ENCODE results near the gene LRMDA. TPM values are rescaled to one million over a fixed set of nuclear protein-coding genes. Genes with fewer than 3 reads are reported as not detected.

Gene LRMDA
- total RNA-seq, 3 donors from 2014 or later (not counting 1 experiment from before 2014, with no cell fraction given) = 1.4 to 2.4 (median 2.1) TPM

DNA sequence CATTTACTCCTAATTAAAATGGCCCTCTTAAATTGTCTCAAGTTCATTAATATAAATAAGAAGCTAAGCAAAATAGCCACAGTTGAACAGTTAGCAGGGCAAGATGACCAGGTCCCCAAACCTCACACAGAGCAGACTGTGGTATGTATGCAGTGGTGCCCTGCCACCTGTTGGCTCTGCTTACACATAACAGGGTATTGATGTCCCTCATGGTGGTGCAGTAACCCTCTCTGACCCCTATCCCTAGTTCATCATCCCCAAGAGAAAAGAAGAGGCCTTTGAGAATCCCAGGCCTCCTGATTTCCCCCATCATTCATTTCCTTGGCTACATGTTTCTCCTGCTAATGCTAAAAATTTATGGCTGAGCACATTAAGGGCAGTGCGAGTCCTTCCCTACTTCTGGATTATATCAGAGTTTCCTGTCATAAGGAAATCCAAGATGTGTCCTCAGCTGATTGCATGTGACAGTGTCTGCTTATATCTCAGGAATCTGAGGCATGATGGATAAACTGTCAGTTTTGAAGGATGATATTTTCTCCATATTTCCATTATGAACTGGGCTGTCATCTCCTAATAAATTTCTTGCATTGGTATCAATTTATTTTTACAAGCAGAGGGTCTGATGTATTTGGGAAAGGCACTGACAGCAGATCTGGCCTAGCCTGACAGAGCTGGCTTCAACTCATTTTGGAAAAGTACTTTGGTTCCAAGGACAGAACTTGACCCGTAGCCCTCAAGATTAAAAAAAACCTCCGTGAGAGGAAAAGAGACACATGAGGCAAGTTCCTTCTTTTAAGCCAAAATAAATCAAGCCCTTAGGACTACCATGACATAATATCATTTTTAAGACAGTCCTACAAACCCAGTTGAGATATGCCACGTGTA is 880.6 kb downstream of the LRMDA start:
- intact Hi-C loops (cut with micrococcal nuclease) = no loop called here
- H3K4me3 Mint-ChIP-seq = no peak overlapping the region
- no peaks in the 10 kb centered on the region for H3K4me1 Mint-ChIP-seq
- ATAC-seq = peak in 2 of 3 donors; percentile 48 to 50
- H3K9me3 ChIP-seq (ENCODE audit: control insufficient read depth, insufficient read depth, low read length) = no peaks in the 10 kb centered on the region
- no peaks in the 10 kb centered on the region for H3K4me1 ChIP-seq (ENCODE audit: control insufficient read depth, insufficient read depth, low read length)
- 56% methylated on average over 4 of the region's 4 CpGs for WGBS (ENCODE audit: insufficient coverage)
- no peaks in the 10 kb centered on the region for H3K27me3 ChIP-seq (ENCODE audit: control insufficient read depth, insufficient read depth, low read length)
- no peak overlapping the region for H3K4me3 ChIP-seq (ENCODE audit: low read length)
- H3K27me3 Mint-ChIP-seq (ENCODE audit: low read depth in 2 of 2) = no peaks in the 10 kb centered on the region
- H3K27ac Mint-ChIP-seq = no peak overlapping the region
- DNase-seq = no peak
- TF ChIP-seq, protein P1, sequence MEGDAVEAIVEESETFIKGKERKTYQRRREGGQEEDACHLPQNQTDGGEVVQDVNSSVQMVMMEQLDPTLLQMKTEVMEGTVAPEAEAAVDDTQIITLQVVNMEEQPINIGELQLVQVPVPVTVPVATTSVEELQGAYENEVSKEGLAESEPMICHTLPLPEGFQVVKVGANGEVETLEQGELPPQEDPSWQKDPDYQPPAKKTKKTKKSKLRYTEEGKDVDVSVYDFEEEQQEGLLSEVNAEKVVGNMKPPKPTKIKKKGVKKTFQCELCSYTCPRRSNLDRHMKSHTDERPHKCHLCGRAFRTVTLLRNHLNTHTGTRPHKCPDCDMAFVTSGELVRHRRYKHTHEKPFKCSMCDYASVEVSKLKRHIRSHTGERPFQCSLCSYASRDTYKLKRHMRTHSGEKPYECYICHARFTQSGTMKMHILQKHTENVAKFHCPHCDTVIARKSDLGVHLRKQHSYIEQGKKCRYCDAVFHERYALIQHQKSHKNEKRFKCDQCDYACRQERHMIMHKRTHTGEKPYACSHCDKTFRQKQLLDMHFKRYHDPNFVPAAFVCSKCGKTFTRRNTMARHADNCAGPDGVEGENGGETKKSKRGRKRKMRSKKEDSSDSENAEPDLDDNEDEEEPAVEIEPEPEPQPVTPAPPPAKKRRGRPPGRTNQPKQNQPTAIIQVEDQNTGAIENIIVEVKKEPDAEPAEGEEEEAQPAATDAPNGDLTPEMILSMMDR (IDR thresholded peaks at IDR 0.05) = no peak
- H3K27ac ChIP-seq (ENCODE audit: low read length) = no peak overlapping the region
- no peaks in the 10 kb centered on the region for H3K36me3 ChIP-seq (ENCODE audit: control insufficient read depth, insufficient read depth, low read length)
- H3K9me3 Mint-ChIP-seq = no peaks in the 10 kb centered on the region
- no peaks in the 10 kb centered on the region for H3K36me3 Mint-ChIP-seq

DNA sequence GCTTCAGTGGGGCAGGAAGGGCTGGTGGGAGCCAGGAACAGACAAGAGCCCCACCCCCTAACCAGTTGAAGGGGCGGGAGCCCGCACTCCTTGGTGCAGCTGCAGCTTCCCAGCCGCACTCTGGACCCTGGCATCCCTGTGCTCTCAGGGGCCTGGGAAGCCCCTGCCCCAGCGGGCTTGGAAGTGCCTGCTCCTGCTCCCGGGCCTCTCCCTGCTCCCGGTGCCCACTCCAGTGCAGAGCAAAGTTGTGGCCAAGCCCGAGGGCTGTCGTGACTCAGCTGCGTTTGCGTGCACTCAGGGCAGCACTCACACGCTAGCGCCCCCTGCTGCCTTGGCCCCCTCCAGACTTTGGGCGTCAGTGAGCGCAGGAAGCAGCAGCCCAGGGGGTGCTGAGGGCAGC is 883.8 kb downstream of the LRMDA start:
- Mint-ChIP-seq H3K4me3 (no peak overlapping the region), H3K27me3 (ENCODE audit: low read depth in 2 of 2) (no peaks in the 10 kb centered on the region), H3K9me3 (no peaks in the 10 kb centered on the region), H3K36me3 (no peaks in the 10 kb centered on the region), H3K4me1 (no peaks in the 10 kb centered on the region), H3K27ac (no peak overlapping the region)
- Histone ChIP-seq H3K27ac (ENCODE audit: low read length) (no peak overlapping the region), H3K36me3 (ENCODE audit: control insufficient read depth, insufficient read depth, low read length) (no peaks in the 10 kb centered on the region), H3K27me3 (ENCODE audit: control insufficient read depth, insufficient read depth, low read length) (no peaks in the 10 kb centered on the region), H3K4me1 (ENCODE audit: control insufficient read depth, insufficient read depth, low read length) (no peaks in the 10 kb centered on the region), H3K4me3 (ENCODE audit: low read length) (no peak overlapping the region), H3K9me3 (ENCODE audit: control insufficient read depth, insufficient read depth, low read length) (no peaks in the 10 kb centered on the region)
- ATAC-seq = no peak
- 94% methylated on average over 14 of the region's 14 CpGs for WGBS (ENCODE audit: insufficient coverage)
- intact Hi-C loops (cut with micrococcal nuclease) = no loop called here
- no peak for DNase-seq
- TF ChIP-seq, protein P1 (IDR thresholded peaks at IDR 0.05) = no peak

DNA sequence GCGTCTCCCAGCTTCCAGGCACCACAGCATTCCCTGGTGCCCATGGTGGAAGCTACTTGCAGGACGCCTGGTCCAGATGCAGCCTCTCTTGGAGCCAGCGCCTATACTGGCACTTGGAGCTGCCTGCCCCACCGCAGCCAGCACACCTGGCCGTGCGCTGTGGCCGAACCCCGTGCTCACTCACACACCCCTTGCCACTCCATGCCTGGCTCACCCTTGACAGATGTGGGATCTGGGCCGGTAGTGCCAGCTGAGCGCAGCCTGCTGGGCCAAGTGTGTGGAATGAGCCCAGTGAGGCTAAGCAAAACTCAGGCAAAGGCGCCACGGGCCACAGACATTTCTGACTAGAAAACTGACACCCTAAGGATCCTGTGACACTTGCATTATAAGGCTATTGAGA is 884.8 kb downstream of the LRMDA start:
- intact Hi-C loops (cut with micrococcal nuclease) = no loop called here
- H3K4me1 ChIP-seq (ENCODE audit: control insufficient read depth, insufficient read depth, low read length) = no peaks in the 10 kb centered on the region
- WGBS (ENCODE audit: insufficient coverage) = 95% methylated on average over 12 of the region's 12 CpGs
- no peak overlapping the region for H3K27ac ChIP-seq (ENCODE audit: low read length)
- no peak for DNase-seq
- H3K36me3 ChIP-seq (ENCODE audit: control insufficient read depth, insufficient read depth, low read length) = no peaks in the 10 kb centered on the region
- Mint-ChIP-seq H3K36me3 (no peaks in the 10 kb centered on the region), H3K27ac (no peak overlapping the region), H3K4me3 (no peak overlapping the region), H3K9me3 (no peaks in the 10 kb centered on the region), H3K4me1 (no peaks in the 10 kb centered on the region), H3K27me3 (ENCODE audit: low read depth in 2 of 2) (no peaks in the 10 kb centered on the region)
- H3K4me3 ChIP-seq (ENCODE audit: low read length) = no peak overlapping the region
- ATAC-seq = no peak
- no peaks in the 10 kb centered on the region for H3K27me3 ChIP-seq (ENCODE audit: control insufficient read depth, insufficient read depth, low read length)
- H3K9me3 ChIP-seq (ENCODE audit: control insufficient read depth, insufficient read depth, low read length) = no peaks in the 10 kb centered on the region
- TF ChIP-seq, protein P1 (IDR thresholded peaks at IDR 0.05) = no peak

Data from natural killer cell (primary cell).